Head of caudate nucleus (tissue), 42 donors: ENCODE data around the gene GPR89B.
"Not testable (repeated sequence)": the region's sequence is repeated elsewhere in the genome, so short reads cannot be mapped to it uniquely, and the experiment has no call there.

Experiments
- DNase-seq, 42 donors: peaks; one replicate each; pipeline versions ENCODE4 v3.0.0 to v3.0.0-alpha.2; 2020 to 2021; ENCODE audit warnings: mixed read lengths in 7 of 42
- intact Hi-C: fragments of 100-400 bp; cut with DNase I; formaldehyde crosslinking; loops from one replicate; pipeline ENCODE4 v1.15.0; 2022

Gene GPR89B

GRCh38 chr1:148013177-148014144, 85.2 kb downstream of the GPR89B start:
- DNase-seq, intact Hi-C loops: not testable (repeated sequence)

- DNase-seq, result peak in 2 of 42 donors; percentile 1 to 24
- intact Hi-C loops, result not testable (repeated sequence)
Observed at GRCh38 chr1:148014289-148015200, 86.3 kb downstream of the GPR89B start.

- DNase-seq, intact Hi-C loops: not testable (repeated sequence)
Observed at GRCh38 chr1:148024918-148025317, 96.7 kb downstream of the GPR89B start.

GRCh38 chr1:148027004-148027403, 98.8 kb downstream of the GPR89B start:
- DNase-seq, intact Hi-C loops: not testable (repeated sequence)

GRCh38 chr1:148032247-148032646, 104.0 kb downstream of the GPR89B start:
- intact Hi-C loops, DNase-seq: not testable (repeated sequence)

GRCh38 chr1:148032690-148033089, 104.5 kb downstream of the GPR89B start:
- intact Hi-C loops, DNase-seq: not testable (repeated sequence)

- intact Hi-C loops, DNase-seq: not testable (repeated sequence)
Observed at GRCh38 chr1:148033147-148033546, 104.9 kb downstream of the GPR89B start.

GRCh38 chr1:148037850-148038461, 109.7 kb downstream of the GPR89B start:
- intact Hi-C loops, DNase-seq: not testable (repeated sequence)

GRCh38 chr1:148038462-148039333, 110.5 kb downstream of the GPR89B start:
- intact Hi-C loops, result not testable (repeated sequence)
- DNase-seq, result peak in 31 of 42 donors; percentile 8 to 69 (median 39)
